GM12878 (cell line): ENCODE measurements around the gene IAPP. TPM values are rescaled to one million over a fixed set of nuclear protein-coding genes. Genes with fewer than 3 reads are reported as not detected.
"Not testable (repeated sequence)": the region's sequence is repeated elsewhere in the genome, so short reads cannot be mapped to it uniquely, and the experiment has no call there.

Source experiments
- ATAC-seq: fragments of 200-7000 bp; cut with Tn5 transposase; 3 replicates; pipeline ENCODE4 v1.9.1; 2020; ENCODE audit warnings: mild to moderate bottlenecking, moderate library complexity
- BruUV-seq: library from RNA; stranded (reverse); fragments of 400-500 nt; replicated peaks from 2 replicates; lab custom pipeline; 2021; lab: Mats Ljungman, UMichigan
- CTCF ChIA-PET: fragments of 300-600 bp; sonication (Branson Sonifier 250); formaldehyde crosslinking; extraction: SDS; loops from one replicate; lab custom pipeline; 2021; ENCODE audit warnings: inconsistent platforms; lab: Yijun Ruan, JAX
- POLR2A ChIA-PET: fragments of 350-600 bp; formaldehyde crosslinking; extraction: SDS; loops from one replicate; lab custom pipeline; 2021; ENCODE audit warnings: inconsistent platforms; lab: Charles Lee
- RAD21 ChIA-PET: fragments of 300-600 bp; sonication (Branson Sonifier 250); formaldehyde crosslinking; loops from one replicate; lab custom pipeline; 2023; ENCODE audit warnings: antibody characterized with exemption; ENCODE audit not compliant: unreplicated experiment; lab: Charles Lee
- SMC1A ChIA-PET: fragments of 300-600 bp; sonication (Branson Sonifier 250); formaldehyde crosslinking; loops from one replicate; lab custom pipeline; 2023; ENCODE audit not compliant: unreplicated experiment, uncharacterized antibody; lab: Charles Lee
- DNase-seq: peaks from one replicate; pipeline ENCODE4 v3.0.0-alpha.2; 2011; ENCODE audit warnings: low read depth, low spot score
- FAIRE-seq: peaks from 3 replicates; lab custom pipeline; 2011; peaks lifted over from hg19 to GRCh38; lab: Jason Lieb, UNC
- H2AFZ ChIP-seq: 2 replicates; pipeline ENCODE4 v1.6.0; 2011; ENCODE audit warnings: low read depth, low read length, control low read depth; ENCODE audit not compliant: control insufficient read depth
- H3K27ac ChIP-seq: 2 replicates; pipeline ENCODE4 v1.5.1; 2011; ENCODE audit warnings: control low read depth; ENCODE audit not compliant: control insufficient read depth, insufficient read depth
- H3K27me3 ChIP-seq, 2 experiments: replicated peaks in 1 of 2; 2 replicates each; pipeline versions ENCODE4 v1.6.0 to v1.6.1; 2011; ENCODE audit warnings: low read length in 1 of 2; ENCODE audit not compliant: control insufficient read depth in 2 of 2, insufficient read depth in 2 of 2
- H3K36me3 ChIP-seq, 2 experiments: 2 replicates each; pipeline ENCODE4 v1.5.1; 2011; ENCODE audit warnings: low read length in 1 of 2; ENCODE audit not compliant: control insufficient read depth in 2 of 2, insufficient read depth in 2 of 2
- H3K4me1 ChIP-seq: 2 replicates; pipeline ENCODE4 v1.6.1; 2011; ENCODE audit warnings: mild to moderate bottlenecking, low read length, moderate library complexity, mixed read lengths; ENCODE audit not compliant: control insufficient read depth, insufficient read depth
- H3K4me2 ChIP-seq: 2 replicates; pipeline ENCODE4 v1.6.0; 2011; ENCODE audit warnings: control low read depth; ENCODE audit not compliant: control insufficient read depth, insufficient read depth
- H3K4me3 ChIP-seq: fragments of 200-600 bp; sonication (generic); 2 replicates; pipeline ENCODE4 v1.5.1; 2016
- H3K79me2 ChIP-seq: 2 replicates; pipeline ENCODE4 v1.6.0; 2011; ENCODE audit warnings: low read length; ENCODE audit not compliant: control insufficient read depth, insufficient read depth
- H3K9ac ChIP-seq: 2 replicates; pipeline ENCODE4 v1.8.0; 2011; ENCODE audit warnings: low read length, control low read depth, mixed read lengths; ENCODE audit not compliant: control insufficient read depth, insufficient read depth
- H3K9me3 ChIP-seq: replicated peaks from 3 replicates; pipeline ENCODE4 v1.5.1; 2011; ENCODE audit warnings: mild to moderate bottlenecking, low read length; ENCODE audit not compliant: control insufficient read depth, insufficient read depth
- H4K20me1 ChIP-seq: 2 replicates; pipeline ENCODE4 v1.6.0; 2011; ENCODE audit not compliant: control insufficient read depth, insufficient read depth
- ATF7 ChIP-seq: fragments of 450-650 bp; IDR thresholded peaks from 2 replicates; pipeline ENCODE4 v1.6.1; 2016; ENCODE audit warnings: low read depth, mild to moderate bottlenecking
- BRCA1 ChIP-seq: IDR thresholded peaks from 2 replicates; pipeline ENCODE4 v1.6.1; 2011; ENCODE audit warnings: low read depth, low read length, improper control_type of control experiment
- FOXM1 ChIP-seq: IDR thresholded peaks from 2 replicates; pipeline ENCODE4 v1.6.1; 2012; ENCODE audit warnings: low read depth, mild to moderate bottlenecking, inconsistent platforms, low read length, moderate library complexity
- IRF4 ChIP-seq: IDR thresholded peaks from 2 replicates; pipeline ENCODE4 v1.6.1; 2011; ENCODE audit warnings: low read depth, low read length
- MTA3 ChIP-seq: IDR thresholded peaks from 2 replicates; pipeline ENCODE4 v1.6.1; 2012; ENCODE audit warnings: low read length, inconsistent platforms, borderline replicate concordance
- POLR2AphosphoS5 ChIP-seq: IDR thresholded peaks from 2 replicates; pipeline ENCODE4 v1.6.1; 2011; ENCODE audit warnings: mild to moderate bottlenecking, low read length, inconsistent platforms
- RCOR1 ChIP-seq: conservative IDR thresholded peaks from 2 replicates; pipeline ENCODE4 v1.6.1; 2012; ENCODE audit warnings: low read depth, low read length, improper control_type of control experiment
- SIX5 ChIP-seq: IDR thresholded peaks from 2 replicates; pipeline ENCODE4 v1.6.1; 2011; ENCODE audit warnings: mild to moderate bottlenecking, low read depth, low read length, moderate library complexity; ENCODE audit not compliant: severe bottlenecking
- SREBF2 ChIP-seq: IDR thresholded peaks from 2 replicates; pipeline ENCODE4 v1.6.1; 2012; ENCODE audit warnings: mild to moderate bottlenecking, low read length
- WRNIP1 ChIP-seq: IDR thresholded peaks from 2 replicates; pipeline ENCODE4 v1.6.1; 2011; ENCODE audit warnings: low read depth, low read length, improper control_type of control experiment, borderline replicate concordance
- ZNF274 ChIP-seq: IDR thresholded peaks from one replicate; pipeline ENCODE4 v1.8.0; 2011; ENCODE audit not compliant: insufficient read length, insufficient read depth
- ZNF622 ChIP-seq: fragments of 450-650 bp; IDR thresholded peaks from 2 replicates; pipeline ENCODE4 v1.6.1; 2017; ENCODE audit warnings: mild to moderate bottlenecking, inconsistent platforms
- ZSCAN29 ChIP-seq: fragments of 450-650 bp; IDR thresholded peaks from 2 replicates; pipeline ENCODE4 v1.6.1; 2017; ENCODE audit warnings: mild to moderate bottlenecking, moderate library complexity
- WGBS: methylation state at CpG from one replicate; pipeline ENCODE4 v1.1.6; 2016; ENCODE audit warnings: low lambda C conversion rate; ENCODE audit not compliant: insufficient replicate concordance, insufficient coverage; ENCODE audit errors: missing lambda C conversion rate; 5-methylcytosine and 5-hydroxymethylcytosine counted together
- in situ Hi-C: fragments of 300-500 bp; cut with MboI; formaldehyde crosslinking; loops from 9 replicates; pipeline ENCODE4 v1.14.3; 2018; ENCODE audit warnings: mixed read lengths
- intact Hi-C: fragments of 100-400 bp; cut with micrococcal nuclease; formaldehyde crosslinking; loops from one replicate; pipeline ENCODE4 v1.14.2; 2022; ENCODE audit not compliant: unreplicated experiment
- polyA plus RNA-seq, 11 experiments: library from polyadenylated mRNA; depleted of rRNA in 4 of 11; unstranded in 6 of 11; stranded (reverse) in 5 of 11; fragments of >200 nt; fragmentation: Nextera tagmentation in 4 of 11; fragmentation: Illumina TruSeq in 1 of 11; extraction: Ambion mirVana in 4 of 11; extraction: Trizol in 1 of 11; gene quantifications; 1 replicate in 1 of 11; 2 replicates in 10 of 11; pipeline versions ENCODE4 v1.2.1 to v1.2.3, GENCODE V29; 2011 to 2016; ENCODE audit warnings: inconsistent platforms in 2 of 11, missing spikeins in 2 of 11, low read depth in 1 of 11
- total RNA-seq, 4 experiments: library from RNA; depleted of rRNA in 3 of 4; stranded (reverse); fragments of >200 nt in 3 of 4; fragmentation: Illumina TruSeq in 1 of 4; extraction: Trizol in 1 of 4; gene quantifications; 2 replicates each; pipeline versions ENCODE4 v1.2.1 to v1.2.3, GENCODE V29; 2013 to 2021
- TF ChIP-seq, protein P1 (sequence below): fragments of 450-650 bp; conservative IDR thresholded peaks from 2 replicates; pipeline ENCODE4 v1.6.1; 2017; ENCODE audit warnings: mild to moderate bottlenecking, moderate library complexity

Gene IAPP
- total and polyA plus RNA-seq, 10 of the 15 experiments (the other 5 are each of a cell fraction or from before 2014, with no cell fraction given), result not detected

DNA sequence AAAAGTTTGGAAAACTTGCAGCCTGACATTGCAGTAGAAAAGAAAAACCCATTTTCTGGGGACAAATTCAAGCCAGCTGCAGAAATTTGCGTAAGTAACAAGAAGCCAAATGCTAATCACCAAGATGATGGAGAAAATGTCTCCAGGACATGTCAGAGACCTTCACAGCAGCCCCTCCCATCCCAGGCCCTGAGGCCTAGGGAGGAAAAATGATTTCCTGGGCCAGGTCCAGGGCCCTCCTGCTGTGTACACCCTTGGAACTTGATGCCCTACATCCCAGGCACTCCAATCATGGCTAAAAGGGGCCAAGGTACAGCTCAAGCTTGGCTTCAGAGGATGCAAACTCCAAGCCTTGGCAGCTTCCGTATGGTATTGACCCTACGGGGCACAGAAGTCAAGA, 14.5 kb downstream of the IAPP start (continued):
- TF ChIP-seq ZSCAN29 (no peak), SIX5 (no peak), ZNF274 (no peak), IRF4 (no peak)

DNA sequence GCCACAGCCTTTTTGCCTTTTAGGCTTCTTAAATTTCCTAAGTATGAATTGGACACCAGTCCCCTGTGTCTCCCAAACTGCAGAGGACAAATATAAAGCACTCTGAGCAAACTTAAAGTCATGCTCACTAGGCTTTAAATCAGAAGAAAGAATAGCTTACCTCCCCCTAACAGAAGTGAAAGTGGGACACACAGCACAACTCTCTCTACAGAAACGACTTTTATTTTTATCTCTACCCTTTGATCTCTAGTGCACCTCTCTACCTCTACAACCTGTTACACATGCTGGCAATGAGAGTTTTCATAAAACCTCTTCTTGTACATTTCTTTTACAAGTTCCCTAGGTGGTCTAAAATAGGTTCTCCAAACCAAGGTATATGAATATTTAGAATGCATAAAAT, 19.7 kb downstream of the IAPP start:
- no peak for TF ChIP-seq SREBF2
- TF ChIP-seq WRNIP1, result no peak
- no peak for TF ChIP-seq RCOR1
- TF ChIP-seq SIX5, result no peak
- TF ChIP-seq ZNF622, result no peak
- no peak for TF ChIP-seq FOXM1
- TF ChIP-seq ATF7, result no peak
- no peak for TF ChIP-seq POLR2AphosphoS5
- no peak for TF ChIP-seq MTA3
- TF ChIP-seq BRCA1, result no peak
- TF ChIP-seq, protein P1, sequence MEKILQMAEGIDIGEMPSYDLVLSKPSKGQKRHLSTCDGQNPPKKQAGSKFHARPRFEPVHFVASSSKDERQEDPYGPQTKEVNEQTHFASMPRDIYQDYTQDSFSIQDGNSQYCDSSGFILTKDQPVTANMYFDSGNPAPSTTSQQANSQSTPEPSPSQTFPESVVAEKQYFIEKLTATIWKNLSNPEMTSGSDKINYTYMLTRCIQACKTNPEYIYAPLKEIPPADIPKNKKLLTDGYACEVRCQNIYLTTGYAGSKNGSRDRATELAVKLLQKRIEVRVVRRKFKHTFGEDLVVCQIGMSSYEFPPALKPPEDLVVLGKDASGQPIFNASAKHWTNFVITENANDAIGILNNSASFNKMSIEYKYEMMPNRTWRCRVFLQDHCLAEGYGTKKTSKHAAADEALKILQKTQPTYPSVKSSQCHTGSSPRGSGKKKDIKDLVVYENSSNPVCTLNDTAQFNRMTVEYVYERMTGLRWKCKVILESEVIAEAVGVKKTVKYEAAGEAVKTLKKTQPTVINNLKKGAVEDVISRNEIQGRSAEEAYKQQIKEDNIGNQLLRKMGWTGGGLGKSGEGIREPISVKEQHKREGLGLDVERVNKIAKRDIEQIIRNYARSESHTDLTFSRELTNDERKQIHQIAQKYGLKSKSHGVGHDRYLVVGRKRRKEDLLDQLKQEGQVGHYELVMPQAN, result no peak
- H2AFZ ChIP-seq, result no peak overlapping the region
- ChIA-PET SMC1A (no interaction called here), CTCF (no interaction called here), POLR2A (no interaction called here), RAD21 (no interaction called here)
- H3K4me3 ChIP-seq, result no peak overlapping the region
- no peak for FAIRE-seq
- BruUV-seq, result no TSS peak
- H3K79me2 ChIP-seq, result no peaks in the 10 kb centered on the region
- WGBS, result 0% methylated on average over 1 of the region's 1 CpG
- H3K36me3 ChIP-seq, result no peaks in the 10 kb centered on the region
- no peaks in the 10 kb centered on the region for H3K9me3 ChIP-seq
- no peak overlapping the region for H3K9ac ChIP-seq
- H3K27ac ChIP-seq, result no peak overlapping the region
- no peaks in the 10 kb centered on the region for H3K27me3 ChIP-seq
- H3K4me1 ChIP-seq, result no peaks in the 10 kb centered on the region
- H3K4me2 ChIP-seq, result no peak overlapping the region
- H4K20me1 ChIP-seq, result no peaks in the 10 kb centered on the region
- in situ Hi-C loops (no loop called here), intact Hi-C loops (no loop called here)
- DNase-seq, result no peak
- no peak for ATAC-seq

DNA sequence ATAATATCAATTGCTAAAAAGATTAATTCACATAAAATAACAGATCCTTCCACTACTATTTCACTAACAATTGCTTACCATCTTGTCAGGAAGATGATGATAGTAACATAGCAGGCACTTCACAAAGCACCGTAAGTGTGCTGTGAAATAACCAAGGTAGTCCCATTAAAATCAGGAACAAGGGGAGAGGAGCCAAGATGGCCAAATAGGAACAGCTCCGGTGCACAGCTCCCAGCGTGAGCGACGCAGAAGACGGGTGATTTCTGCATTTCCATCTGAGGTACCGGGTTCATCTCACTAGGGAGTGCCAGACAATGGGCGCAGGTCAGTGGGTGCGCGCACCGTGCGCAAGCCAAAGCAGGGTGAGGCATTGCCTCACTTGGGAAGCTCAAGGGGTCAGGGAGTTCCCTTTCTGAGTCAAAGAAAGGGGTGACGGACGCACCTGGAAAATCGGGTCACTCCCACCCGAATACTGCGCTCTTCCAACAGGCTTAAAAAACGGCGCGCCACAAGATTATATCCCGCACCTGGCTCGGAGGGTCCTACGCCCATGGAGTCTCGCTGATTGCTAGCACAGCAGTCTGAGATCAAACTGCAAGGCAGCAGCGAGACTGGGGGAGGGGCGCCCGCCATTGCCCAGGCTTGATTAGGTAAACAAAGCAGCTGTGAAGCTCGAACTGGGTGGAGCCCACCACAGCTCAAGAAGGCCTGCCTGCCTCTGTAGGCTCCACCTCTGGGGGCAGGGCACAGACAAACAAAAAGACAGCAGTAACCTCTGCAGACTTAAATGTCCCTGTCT, 22.3 kb downstream of the IAPP start:
- H3K27ac ChIP-seq, FAIRE-seq, BruUV-seq, CTCF ChIA-PET, SMC1A ChIA-PET, ATAC-seq, H3K4me3 ChIP-seq, H3K4me1 ChIP-seq, in situ Hi-C loops, DNase-seq, H3K4me2 ChIP-seq, H3K9ac ChIP-seq, H3K36me3 ChIP-seq, H3K79me2 ChIP-seq, RAD21 ChIA-PET, POLR2A ChIA-PET, H3K27me3 ChIP-seq, H4K20me1 ChIP-seq, H3K9me3 ChIP-seq, H2AFZ ChIP-seq, intact Hi-C loops: not testable (repeated sequence)
- WGBS, result 79% methylated on average over 23 of the region's 28 CpGs
